ENCODE results near the gene STK10. TPM values are rescaled to one million over a fixed set of nuclear protein-coding genes. Genes with fewer than 3 reads are reported as not detected.
A peak's percentile ranks its signal among the peaks of the same experiment; 100 is the strongest.

The STK10 gene
- total RNA-seq, 1 donor from 2014 or later, result 14.9 TPM

DNA sequence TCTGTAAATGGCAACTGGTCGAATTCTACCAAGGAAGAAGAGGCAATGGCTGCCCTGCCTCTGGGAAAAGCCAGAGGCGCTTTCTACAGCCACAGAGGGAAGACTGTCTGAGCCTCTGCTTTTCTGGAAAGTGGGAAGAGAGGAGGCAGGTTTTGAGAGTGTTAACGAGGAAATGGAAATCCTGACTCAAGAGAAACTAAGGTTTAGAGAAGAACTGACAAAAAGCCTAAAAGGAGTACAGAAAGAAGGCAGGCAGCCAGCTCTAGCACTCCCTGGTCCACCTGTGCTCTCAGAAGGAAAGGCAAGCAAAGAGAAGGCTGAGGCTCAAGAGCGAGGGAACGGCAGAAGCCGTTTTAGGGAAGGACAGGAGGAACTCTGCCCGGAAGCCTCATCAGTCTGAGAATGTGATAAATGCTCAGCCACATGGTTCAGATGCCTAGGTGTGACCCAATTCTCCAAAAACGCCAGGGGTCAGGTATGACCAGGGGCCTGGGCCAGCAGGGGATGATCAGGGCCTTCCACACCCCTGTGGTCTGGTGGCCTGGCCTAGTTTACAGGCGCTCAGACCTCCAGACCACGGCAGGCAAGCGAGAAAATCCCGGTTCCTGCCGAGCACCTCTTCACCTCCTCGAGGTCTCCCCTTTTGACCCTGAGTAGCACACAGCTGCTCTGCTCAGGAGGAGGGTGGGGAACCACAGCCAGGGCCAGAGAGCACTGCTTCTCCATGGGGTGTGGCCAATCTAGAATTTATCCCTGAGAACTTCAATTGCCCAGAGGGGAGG lies 101.6 kb downstream of the STK10 start:
- peak; percentile 53 for DNase-seq

DNA sequence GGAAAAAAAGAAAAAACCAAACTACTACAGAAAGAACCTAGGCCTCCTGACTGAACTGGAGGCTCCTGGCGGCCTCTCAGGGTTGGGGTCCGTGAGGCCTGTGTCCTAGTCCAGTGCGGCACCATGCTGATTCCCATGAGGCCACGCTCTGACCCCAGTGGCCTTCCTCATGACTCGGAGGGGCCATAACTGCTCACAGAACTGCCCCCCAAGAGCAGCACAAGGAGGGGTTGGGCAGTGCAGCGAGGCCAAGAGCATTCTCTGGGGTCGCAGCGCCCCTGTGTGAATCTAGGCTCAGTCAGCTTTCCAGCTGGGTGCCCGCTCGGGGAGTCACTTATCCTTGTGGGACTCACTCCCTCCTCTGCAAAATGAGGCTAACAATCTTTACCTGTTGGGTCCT lies 102.3 kb downstream of the STK10 start:
- DNase-seq, result no peak

DNA sequence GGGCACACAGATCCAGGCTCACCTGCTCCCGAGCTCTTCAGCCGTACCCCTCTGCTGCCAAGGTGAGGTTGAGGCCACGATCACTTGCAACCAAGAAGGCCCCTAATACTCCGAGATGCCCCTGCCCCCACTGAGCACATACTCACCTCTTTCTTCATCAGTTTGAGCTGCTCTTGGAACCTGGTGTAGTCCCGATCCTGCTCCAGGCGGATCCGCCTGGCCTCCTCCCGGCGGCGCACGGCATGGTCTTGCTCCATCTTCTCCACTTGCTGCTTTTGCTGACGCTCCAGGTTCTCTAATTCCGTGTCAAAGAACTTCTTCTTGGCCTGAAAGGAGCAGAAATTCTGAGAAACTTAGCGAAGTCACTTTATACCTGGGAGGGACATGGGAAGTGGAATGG lies 105.8 kb downstream of the STK10 start:
- no peak for DNase-seq

DNA sequence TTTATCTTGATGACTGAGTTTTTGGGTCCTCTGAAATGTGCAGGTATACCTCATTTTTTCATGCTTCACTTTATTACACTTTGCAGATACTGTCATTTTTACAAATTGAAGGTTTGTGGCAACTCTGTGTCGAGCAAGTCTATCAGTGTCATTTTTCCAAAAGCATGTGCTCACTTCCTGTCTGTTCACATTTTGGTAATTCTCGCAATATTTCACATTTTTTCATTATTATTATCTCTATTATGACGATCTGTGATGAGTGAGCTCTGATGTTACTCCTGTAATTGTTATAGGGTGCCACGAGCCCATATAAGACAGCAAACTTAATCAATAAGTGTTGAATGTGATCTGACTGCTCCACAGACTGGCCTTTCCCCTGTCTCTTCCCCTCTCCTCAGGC lies 108.1 kb downstream of the STK10 start:
- DNase-seq, result no peak

DNA sequence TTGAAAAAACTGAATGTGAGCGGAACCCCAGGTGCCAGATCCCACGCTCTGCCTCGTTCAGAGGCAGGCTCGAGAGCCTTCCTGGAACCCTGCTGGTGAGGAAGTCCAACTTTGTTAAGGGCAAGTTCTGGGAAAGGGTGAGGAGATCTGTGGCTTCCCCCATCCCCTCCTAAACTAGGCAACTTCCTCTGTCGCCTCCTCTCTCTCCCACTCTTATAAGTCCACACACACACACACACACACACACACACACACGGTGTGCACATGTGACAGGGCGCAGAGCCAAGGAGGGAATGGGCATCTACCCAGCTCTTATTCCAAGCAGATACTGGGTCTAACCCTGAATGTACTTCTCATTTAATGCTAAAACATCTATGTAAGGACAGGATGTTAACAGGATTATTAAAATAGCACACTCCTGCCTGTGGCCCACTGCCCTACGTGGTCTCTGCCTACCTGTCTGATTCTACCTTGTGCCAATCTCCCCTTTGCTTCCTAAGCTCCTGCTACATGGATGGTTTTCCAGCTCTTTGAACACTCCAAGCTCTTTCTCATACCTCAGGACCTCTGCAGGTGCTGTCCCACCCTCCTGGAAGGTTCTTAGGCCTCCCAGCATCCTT lies 109.2 kb downstream of the STK10 start:
- DNase-seq, result peak; percentile 58

DNA sequence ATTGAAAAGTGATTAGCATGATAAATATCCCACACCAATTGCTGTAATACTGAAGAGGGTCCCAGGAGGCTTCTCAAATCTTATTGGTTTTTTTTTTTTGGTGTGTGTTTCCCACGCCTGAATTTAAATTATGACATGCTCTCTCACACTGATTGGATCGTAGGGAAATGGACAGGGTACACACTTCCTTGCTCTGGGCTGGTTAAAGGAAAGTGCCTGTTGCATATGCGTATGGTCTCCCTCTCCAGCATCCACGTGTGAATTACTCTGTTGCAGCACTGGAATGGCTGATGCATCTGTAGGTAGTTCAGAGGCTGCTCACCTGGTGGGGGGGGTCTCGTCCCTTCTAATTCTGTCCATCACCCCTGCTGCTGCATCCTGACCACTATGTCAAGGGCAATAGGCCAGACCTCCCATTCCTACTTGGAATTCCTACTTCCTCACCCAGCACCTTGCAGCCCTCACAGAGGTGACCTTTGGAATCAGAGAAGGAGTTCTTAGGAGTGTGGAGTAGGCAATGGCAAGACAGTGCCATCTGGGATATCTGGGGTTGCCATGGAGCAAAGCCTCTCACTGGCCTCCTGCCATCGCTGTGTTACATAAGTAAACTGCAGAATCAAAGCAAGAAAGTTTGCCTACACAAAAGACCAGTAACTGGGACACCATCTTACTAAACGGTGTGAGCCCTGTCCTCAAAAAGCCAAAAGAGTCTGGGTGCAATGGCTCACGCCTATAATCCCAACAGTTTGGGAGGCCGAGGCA lies 110.2 kb downstream of the STK10 start:
- DNase-seq, result no peak

DNA sequence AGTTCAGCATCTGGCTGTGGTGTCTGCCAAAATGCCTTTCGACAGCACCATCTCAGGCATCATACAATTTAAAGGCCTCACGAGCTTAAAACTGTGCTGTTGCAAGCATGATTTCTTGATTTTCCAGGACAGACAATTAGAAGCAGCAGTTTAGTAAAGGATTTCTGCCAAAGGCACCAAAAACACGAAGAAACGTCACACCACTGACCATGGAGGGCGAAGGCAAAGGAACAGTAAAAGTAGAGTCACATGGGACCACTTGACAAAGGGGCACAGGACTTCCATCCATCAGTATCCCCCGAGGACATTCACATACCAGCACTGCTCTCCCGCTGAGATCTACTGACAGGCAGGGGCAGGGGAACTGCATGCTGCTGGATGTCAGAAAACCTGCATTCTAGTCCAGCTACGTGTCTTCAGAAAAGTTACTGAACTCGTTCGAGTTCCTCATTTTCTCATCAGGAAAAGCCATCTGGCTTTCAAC lies 111.2 kb downstream of the STK10 start:
- peak; percentile 54 for DNase-seq

DNA sequence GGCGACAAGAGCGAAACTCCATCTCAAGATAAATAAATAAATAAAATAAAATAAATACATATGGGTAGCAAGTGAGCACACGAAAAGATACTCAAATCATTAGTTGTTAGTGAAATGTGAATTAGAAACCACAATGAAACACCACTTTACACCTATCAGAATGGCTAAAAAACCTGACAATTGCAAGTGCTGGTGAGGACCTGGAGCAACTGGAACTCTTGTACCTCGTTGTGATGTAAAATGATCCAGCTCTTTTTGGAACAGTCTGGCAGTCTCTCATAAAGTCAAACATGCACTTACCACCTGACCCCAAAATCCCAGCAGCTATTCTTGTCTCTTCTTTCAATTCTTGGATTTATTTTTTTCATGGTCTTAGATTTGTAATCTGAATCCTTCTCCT lies 112.4 kb downstream of the STK10 start:
- DNase-seq, result no peak

DNA sequence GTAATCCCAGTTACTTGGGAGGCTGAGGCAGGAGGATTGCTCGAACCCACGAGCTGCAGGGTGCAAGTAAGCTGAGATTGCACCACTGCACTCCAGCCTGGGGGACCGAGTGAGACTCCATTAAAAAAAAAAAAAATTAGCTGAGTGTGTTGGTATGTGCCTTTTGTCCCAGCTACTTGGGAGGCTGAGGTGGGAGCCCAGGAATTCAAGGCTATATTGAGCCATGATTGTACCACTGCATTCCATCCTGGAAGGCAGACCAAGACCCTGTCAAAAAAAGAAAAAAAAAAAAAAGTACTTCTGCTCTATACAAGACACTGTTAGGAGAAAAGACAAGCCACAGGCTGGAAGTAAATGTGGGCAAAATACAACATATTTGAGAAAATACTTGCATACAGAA lies 113.1 kb downstream of the STK10 start:
- DNase-seq, result no peak

DNA sequence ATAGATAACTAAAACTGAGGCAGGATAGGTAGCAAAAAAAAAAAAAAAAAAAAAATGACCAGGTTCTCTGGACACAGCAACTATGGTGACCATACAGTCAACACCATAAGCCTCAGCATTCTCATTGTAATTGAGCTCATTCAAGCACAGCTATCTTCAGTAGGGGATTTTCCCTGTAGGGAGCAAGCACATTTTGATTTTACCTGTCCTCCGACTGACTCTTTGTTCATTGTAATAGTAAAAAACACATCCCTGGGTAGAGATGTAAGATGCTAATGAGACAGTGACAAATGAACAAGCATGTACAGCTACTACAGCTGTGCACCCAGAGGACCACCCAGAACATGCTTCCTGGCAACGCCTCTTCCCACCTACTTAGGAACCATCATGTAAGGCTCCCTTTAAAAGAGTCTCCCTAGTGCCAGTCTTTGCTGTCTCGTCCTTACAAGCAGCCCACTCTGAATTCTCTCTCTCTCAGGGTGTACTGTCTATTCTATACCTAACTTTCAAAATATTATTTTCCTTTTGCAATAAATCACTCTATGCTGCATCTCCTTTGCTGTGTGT lies 116.6 kb downstream of the STK10 start:
- DNase-seq, result no peak

DNA sequence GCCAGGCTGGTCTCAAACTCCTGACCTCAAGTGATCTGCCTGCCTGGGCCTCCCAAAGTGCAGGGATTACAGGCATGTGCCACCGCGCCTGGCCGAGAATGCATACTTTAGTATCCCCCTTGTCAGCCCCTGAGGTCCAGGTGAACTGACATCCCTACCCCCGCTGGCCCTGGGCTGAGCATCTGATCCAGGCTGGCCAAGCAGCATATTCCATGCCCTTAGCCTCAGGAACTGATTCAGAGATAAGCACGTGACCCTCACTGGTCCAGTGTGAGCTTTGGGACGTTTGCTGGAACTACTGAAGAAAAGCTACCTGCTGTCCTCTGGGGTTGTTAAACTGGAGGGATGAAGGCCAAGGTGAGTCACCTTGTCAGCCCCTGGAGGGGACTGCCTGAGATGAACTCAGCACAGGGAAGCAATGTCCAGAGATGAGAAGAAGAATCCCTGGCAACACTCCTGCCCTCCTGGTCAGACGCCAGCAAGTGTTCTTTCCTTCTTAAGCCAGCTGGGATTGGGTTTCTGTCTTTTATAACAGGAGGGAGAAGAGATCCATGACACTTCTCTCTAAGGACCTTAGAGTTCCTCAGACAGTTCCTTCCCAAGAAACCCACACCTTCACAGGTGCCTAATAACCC lies 122.5 kb downstream of the STK10 start:
- peak; percentile 45 for DNase-seq

DNA sequence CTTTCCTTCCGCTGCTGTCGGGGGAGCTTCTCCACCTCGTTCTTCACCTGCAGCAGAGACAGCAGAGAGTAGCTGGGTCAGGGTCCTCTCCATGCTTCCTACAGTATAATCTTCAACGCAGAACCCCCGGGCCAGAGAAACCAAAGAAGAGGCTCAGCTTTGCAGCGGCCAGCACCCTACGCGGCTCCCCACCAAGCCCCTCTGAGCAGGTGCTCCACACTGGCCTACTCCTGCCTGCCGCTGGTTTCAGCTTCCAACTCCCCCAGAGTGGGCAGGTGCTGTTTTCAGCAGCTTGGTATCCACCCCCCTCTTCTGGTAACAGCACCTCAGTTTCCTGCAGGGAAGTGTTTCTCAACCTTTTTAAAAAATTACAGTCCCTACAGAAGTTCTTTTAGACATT lies 123.3 kb downstream of the STK10 start:
- no peak for DNase-seq

DNA sequence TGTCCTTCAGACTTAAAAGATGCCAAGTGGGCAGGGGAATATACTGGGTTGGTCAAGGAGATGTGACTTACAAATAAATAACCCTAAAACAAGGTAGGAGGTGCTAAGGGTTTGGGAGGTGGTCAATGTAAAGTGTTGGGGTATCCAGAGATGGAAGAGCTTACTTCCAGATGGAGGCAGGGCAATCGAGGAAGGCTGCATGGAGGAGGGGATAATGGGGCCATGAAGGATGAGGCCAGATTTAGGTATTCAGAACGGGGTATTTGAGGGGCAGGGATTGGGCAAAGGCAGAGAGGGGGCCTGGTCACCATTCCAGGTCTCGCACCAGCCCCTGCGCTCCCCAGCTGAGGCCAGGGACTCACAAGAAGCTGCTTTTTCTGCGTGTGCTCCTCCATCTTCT lies 123.7 kb downstream of the STK10 start:
- no peak for DNase-seq

DNA sequence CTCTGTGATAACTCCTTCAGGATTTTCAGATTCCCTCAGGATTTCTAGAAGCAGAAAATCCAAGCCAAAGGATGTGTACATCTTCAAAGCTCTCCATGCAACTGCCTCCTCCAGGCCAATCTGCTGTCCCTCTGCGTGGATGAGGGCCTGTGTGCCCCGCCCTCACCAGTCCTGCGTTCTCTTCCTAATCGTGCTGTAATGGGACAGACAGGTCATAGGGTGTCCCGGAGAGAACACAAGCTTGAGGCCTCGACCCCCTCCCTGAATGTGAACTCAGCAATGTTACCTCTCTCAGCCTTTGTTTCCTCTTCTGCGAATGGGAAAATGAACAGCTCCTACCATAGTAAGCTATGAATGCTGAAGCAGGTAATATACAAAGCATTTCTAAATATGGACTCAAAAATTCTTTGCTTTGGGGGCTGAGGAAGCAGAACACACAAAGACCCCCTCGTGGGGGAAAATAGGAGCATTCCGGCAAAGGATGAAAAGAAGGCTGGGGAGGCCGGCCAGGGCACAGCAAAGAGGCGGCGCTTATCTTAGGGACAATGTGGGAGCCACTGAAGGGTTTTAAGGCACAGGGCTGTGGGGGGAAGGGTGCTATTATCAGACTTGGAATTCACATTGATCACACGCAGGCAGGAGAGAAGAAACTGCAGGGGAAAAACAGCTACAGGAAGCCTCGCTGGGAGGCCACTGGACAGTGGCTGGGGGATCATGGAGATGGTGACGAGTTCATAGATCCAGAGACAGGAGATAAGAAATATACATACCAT lies 124.4 kb downstream of the STK10 start:
- DNase-seq, result no peak

DNA sequence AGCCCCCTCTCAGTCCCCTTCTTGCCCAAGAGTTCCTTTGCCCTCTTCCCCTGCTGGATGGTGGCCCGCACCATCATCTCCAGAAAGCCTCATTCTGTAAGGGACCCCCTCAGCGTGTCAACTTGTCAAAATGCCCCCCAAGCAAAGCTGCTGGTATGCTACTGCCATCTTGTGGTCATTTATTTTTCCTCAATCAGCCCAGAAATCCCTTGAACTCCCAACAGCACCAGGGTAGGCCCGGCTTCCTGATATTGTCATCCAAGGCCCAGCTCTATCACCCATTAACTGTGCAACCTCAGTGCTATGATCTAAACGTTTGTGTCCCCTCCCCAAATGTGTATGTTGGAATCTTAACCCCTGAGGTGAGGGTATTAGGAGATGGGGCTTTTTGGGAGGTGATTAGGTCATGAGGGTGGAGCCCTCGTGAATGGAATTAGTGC lies 128.3 kb downstream of the STK10 start:
- DNase-seq, result no peak

DNA sequence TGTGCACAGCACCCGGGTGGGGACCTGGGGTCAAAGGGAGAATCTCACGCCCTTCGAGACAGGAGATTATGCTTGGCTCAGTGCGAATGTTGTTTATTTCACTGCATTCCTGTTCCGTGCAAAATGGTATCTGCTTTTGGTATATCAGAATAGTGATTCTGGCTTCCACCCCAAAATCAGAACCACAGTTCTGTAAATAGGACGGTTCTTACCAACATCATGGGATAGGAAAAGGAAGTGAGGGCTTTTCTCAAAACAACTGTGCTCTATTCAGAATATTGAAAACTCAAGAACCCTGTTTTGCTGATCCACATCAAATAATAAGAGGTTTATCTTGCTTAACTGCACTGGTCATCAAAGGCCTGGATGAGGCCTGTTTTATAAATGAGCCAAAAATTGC lies 129.9 kb downstream of the STK10 start:
- no peak for DNase-seq

DNA sequence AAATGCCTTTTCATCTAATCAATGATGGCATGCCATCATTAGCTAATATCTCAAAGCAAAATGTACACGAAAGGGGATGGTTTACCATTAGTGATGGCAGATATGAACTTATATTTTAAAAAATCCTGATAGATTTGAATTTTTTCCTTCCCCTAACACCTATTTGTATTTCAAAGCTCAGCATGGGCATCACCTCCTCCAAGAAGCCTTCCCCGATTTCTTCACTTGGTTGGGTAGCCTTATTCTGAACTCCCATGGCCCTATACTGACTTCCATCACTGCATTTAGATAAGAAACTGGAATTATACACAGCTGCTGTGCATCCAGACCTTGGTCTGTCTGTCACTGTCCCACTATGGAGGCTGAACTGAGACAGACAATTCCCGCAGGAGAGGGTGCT lies 132.0 kb downstream of the STK10 start:
- DNase-seq, result no peak

DNA sequence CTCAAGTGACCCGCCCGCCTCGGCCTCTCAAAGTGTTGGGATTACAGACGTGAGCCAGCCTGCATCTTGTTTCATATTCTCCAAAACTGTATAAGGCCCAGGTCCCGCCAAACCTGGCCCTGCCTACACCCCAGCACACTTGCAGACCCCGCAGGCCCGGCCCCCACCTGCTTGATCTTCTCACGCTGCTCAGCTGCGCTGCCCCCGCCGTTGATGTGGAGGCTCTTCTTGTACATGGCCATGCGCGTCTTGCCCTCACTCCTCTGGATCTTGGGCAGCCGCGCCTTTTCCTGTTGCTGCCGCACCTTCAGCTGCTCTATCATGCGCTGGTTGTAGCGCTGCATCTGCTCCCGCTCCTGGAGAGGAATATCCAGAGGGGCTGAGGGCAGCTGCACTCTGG lies 132.6 kb downstream of the STK10 start:
- DNase-seq, result no peak

DNA sequence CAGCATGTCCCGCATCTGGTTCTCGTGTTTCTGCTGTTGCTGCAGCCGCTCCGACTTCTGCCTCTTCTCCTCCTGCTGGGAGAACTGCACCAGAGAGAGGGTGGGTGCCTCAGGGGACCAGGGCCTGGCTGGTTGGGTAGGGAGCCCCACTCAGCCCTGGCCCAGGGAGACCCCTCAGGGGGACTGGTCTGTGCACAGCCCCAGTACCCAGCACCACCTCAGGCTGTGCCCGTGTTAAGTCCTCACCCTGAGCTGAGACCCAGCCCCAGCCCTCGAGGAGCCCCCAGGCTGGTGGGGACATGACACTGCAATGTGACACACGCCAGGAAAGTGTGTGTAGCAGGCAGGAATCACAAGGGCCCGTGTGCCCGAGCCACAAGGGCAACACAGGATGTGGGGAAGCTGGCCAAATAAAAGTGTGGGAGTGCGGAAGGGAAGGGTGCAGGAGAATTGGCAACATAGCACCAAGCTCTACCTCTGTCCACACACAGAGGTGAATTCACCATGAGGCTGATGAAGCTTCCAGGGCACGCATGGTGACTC lies 133.3 kb downstream of the STK10 start:
- no peak for DNase-seq

DNA sequence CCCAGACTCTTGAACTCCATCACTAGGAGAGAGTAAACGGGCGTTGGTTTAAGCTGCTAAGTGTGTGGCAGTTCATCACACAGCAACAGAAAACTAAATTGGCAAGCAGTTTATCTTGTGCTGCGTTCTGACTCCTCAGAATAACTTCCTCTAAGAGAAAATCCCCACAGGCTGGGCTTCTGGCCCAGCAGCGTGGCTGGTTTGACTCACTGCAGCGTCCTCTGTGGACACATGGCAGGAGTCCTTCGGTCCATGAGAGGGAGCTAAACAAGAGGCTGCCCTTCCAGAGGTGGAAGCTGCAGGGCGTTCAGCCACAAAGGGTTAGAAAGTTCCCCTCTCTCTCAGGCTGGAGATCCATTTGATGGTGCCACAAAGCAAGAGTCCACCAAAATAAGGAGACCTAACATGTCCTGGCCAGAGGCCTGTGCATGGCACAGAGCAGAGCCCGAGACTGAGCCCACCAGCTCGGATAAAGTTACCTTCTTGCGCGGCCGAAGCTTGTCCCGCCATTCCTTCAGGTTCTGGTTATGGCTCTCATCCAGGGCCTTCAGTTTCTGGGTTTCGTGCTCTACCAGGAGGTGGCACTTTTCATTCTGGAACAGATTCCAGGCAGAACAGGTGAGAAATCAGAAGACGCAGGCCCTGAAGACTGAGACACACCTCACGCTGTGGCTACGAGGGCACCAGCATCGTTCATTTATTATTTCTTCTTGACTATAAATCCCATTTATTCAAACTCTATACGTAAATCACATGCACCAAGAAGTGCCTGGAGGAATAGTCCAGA lies 135.4 kb downstream of the STK10 start:
- DNase-seq, result no peak
